GM18951 (cell line): Measurements from ENCODE around the gene PRKCA.

Experiments
- POLR2A ChIP-seq: IDR thresholded peaks from 4 replicates; pipeline ENCODE4 v1.6.1; 2011; ENCODE audit warnings: mild to moderate bottlenecking; ENCODE audit not compliant: insufficient read length, insufficient read depth; ENCODE audit errors: extremely low read depth
- in situ Hi-C: fragments of 300-500 bp; cut with MboI; formaldehyde crosslinking; loops from one replicate; pipeline ENCODE4 v1.12.0; 2022; ENCODE audit warnings: low sequenced_read_pairs, mixed read lengths, inconsistent platforms; ENCODE audit not compliant: unreplicated experiment

The PRKCA gene

DNA sequence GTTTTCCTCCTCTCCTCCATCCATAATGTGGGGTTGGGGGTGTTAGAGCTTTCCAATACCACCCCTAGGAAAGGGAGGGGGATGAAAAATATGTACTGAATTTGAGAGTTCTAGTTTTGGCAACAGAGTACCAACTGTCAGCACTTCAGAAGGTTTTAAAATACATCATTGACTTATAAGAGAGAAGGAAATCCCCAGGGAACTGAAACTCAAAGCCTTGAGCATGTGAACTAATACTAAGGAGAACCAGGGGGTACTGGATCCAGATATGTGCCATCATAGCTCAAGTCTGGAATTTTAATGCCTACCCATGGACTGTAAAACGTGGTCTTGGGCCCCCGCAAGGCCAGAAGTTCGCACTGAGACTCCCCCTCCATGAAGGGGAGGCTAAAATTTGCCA, 548.3 kb downstream of the PRKCA start:
- no peak for TF ChIP-seq POLR2A
- in situ Hi-C loops, result no loop called here

DNA sequence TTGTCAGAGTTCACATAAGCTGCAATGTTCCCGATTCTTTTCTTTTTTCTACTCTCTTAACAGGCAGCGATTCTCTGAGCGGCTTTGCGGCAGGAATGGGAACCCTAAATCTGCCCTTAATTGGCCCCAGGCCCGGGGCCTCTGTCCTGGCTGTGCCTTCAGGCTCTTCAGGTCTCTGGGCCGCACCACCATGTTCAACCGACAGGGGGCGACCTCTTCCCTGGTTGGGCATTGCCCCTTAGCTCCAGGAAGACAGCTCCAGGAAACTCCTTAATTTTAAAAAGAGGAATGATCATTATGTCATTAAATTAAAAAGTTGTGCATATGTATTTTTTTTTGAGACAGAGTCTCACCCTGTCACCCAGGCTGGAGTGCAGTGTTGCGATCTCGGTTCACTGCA, 552.8 kb downstream of the PRKCA start:
- in situ Hi-C loops, result no loop called here
- no peak for TF ChIP-seq POLR2A

GRCh38 chr17:66858226-66859083, 556.0 kb downstream of the PRKCA start:
- TF ChIP-seq POLR2A, result no peak

DNA sequence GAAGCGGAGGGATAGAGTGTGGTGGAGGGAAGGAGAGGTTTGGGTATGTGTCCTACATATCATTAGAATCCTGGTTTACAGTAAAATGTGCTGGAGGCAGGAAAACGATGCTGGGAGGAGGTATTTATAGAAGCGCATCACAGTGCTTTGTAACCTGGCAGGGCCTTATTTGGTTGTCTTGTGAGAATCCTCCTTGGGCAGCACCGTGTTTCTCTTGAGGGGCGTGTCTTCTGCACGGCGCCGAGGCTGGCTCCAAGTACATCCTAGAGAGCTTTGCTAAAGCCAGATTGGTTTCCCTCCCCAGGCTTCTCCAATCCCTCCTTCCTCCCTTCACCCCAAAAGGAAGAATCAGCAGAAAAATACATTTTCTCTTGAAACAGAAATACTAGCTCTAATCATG, 556.9 kb downstream of the PRKCA start:
- TF ChIP-seq POLR2A, result no peak
- in situ Hi-C loops, result no loop called here

More at GRCh38 chr17:66858226-66859083, 556.0 kb downstream of the PRKCA start:
- in situ Hi-C loops, result no loop called here

GRCh38 chr17:66860204-66860603, 557.8 kb downstream of the PRKCA start:
- in situ Hi-C loops, result no loop called here
- TF ChIP-seq POLR2A, result no peak
